Measurements from ENCODE around the gene FNDC3B.

The FNDC3B gene

GRCh38 chr3:172323894-172324610 is 284.7 kb downstream of the FNDC3B start:
- no peak for DNase-seq

- no peak for DNase-seq
These were observed 285.3 kb downstream of the FNDC3B start for GRCh38 chr3:172324611-172325203.

GRCh38 chr3:172325461-172325860 is 286.1 kb downstream of the FNDC3B start:
- DNase-seq = no peak

- no peak for DNase-seq
These were observed 287.6 kb downstream of the FNDC3B start for GRCh38 chr3:172326993-172327392.

GRCh38 chr3:172328282-172328681 is 288.9 kb downstream of the FNDC3B start:
- no peak for DNase-seq

- DNase-seq = no peak
These were observed 289.7 kb downstream of the FNDC3B start for GRCh38 chr3:172329070-172329469.

GRCh38 chr3:172330413-172330812 is 291.0 kb downstream of the FNDC3B start:
- DNase-seq = no peak

GRCh38 chr3:172332256-172333041 is 293.1 kb downstream of the FNDC3B start:
- peak; percentile 63 for DNase-seq

- DNase-seq = no peak
These were observed 293.6 kb downstream of the FNDC3B start for GRCh38 chr3:172333042-172333377.

- DNase-seq = no peak
These were observed 294.5 kb downstream of the FNDC3B start for GRCh38 chr3:172333692-172334457.

GRCh38 chr3:172334671-172335207 is 295.4 kb downstream of the FNDC3B start:
- DNase-seq = peak; percentile 53

GRCh38 chr3:172339892-172340291 is 300.5 kb downstream of the FNDC3B start:
- DNase-seq = no peak

- DNase-seq = no peak
These were observed 301.2 kb downstream of the FNDC3B start for GRCh38 chr3:172340583-172340982.

GRCh38 chr3:172341482-172342059 is 302.2 kb downstream of the FNDC3B start:
- DNase-seq = peak; percentile 65

GRCh38 chr3:172342097-172342659 is 302.8 kb downstream of the FNDC3B start:
- DNase-seq = no peak

GRCh38 chr3:172343117-172343516 is 303.7 kb downstream of the FNDC3B start:
- no peak for DNase-seq

GRCh38 chr3:172343979-172344378 is 304.6 kb downstream of the FNDC3B start:
- no peak for DNase-seq

GRCh38 chr3:172346161-172346560 is 306.8 kb downstream of the FNDC3B start:
- DNase-seq = no peak

- DNase-seq = no peak
These were observed 308.7 kb downstream of the FNDC3B start for GRCh38 chr3:172347895-172348679.

GRCh38 chr3:172351895-172352466 is 312.6 kb downstream of the FNDC3B start:
- no peak for DNase-seq

- DNase-seq = no peak
These were observed 313.4 kb downstream of the FNDC3B start for GRCh38 chr3:172352786-172353185.

Measured in DMS79 treated with DMSO at 0.1 percent for 48 hours (cell line).